OCI-LY3 (cell line): ENCODE measurements around the gene PRCP.

Source experiments
- CTCF ChIP-seq: fragments of 200-600, 300-600 bp; sonication (generic); IDR thresholded peaks from 2 replicates; pipeline ENCODE4 v1.5.1; 2014; ENCODE audit warnings: antibody characterized with exemption, low read length, low read depth
- EZH2phosphoT487 ChIP-seq: fragments of 200-600 bp; shearing (Covaris generic); IDR thresholded peaks from 2 replicates; pipeline ENCODE4 v1.6.1; 2018; ENCODE audit warnings: antibody characterized with exemption, mixed run types, low read depth

GRCh38 chr11:82829101-82829500 is 71.1 kb downstream of the PRCP start:
- no peak for TF ChIP-seq CTCF
- TF ChIP-seq EZH2phosphoT487: no peak
